Measurements from ENCODE around the gene PCDHGA3. TPM values are rescaled to one million over a fixed set of nuclear protein-coding genes. Genes with fewer than 3 reads are reported as not detected.
A peak's percentile ranks its signal among the peaks of the same experiment; 100 is the strongest.

PCDHGA3 gene
- total and polyA plus RNA-seq, 2 of the 13 experiments (the other 11 are each of a cell fraction or from before 2014, with no cell fraction given), result 0.05 TPM; not detected in 1

DNA sequence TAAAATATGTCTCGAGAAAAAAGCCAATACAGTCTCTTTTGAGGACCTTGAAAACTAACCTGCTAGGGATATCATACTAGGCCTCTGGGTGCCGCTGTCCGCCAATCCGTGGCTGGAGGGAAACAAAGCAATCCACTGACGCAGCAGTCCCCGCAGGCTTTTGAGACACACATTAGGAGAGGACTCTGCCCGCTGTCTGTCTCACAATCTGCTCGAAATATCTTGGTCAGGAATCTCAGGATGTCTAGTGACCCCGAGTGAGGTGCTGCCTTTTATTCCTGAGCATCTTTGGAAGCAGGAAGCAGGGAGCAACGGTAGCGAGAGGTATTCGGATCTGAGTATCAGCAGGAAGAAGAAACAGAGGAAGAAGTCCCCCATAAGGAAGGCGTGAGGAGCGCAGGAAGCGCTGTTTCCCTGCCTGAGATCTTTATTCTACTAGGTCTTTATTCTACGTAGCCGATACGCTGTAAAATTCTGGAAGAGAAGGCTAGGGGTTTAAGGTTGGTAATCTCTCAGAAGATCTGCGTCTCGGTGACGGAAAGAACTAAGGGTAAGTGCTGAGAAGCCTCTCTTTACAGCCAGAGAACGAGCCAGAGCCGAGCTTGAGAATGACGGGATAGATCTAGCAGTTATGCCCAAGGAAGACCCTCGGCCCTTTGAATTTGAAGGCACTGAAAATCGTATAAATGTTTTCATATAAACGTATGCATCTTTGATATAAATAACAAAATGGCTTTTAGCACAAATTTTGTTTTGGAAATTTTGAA is 17.4 kb upstream of the PCDHGA3 start (continued):
- peak; percentile 40 for TF ChIP-seq STAG1 (CRISPR knock-in tag; IDR thresholded peaks at IDR 0.05)
- TF ChIP-seq ZNF589 (CRISPR knock-in tag; conservative IDR thresholded peaks at IDR 0.05), result no peak
- TF ChIP-seq, protein P1, sequence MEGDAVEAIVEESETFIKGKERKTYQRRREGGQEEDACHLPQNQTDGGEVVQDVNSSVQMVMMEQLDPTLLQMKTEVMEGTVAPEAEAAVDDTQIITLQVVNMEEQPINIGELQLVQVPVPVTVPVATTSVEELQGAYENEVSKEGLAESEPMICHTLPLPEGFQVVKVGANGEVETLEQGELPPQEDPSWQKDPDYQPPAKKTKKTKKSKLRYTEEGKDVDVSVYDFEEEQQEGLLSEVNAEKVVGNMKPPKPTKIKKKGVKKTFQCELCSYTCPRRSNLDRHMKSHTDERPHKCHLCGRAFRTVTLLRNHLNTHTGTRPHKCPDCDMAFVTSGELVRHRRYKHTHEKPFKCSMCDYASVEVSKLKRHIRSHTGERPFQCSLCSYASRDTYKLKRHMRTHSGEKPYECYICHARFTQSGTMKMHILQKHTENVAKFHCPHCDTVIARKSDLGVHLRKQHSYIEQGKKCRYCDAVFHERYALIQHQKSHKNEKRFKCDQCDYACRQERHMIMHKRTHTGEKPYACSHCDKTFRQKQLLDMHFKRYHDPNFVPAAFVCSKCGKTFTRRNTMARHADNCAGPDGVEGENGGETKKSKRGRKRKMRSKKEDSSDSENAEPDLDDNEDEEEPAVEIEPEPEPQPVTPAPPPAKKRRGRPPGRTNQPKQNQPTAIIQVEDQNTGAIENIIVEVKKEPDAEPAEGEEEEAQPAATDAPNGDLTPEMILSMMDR (CRISPR knock-in tag; IDR thresholded peaks at IDR 0.05), result peak; percentile 77
- TF ChIP-seq, protein P2, sequence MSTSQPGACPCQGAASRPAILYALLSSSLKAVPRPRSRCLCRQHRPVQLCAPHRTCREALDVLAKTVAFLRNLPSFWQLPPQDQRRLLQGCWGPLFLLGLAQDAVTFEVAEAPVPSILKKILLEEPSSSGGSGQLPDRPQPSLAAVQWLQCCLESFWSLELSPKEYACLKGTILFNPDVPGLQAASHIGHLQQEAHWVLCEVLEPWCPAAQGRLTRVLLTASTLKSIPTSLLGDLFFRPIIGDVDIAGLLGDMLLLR (CRISPR knock-in tag; IDR thresholded peaks at IDR 0.05), result no peak
- peak; percentile 34; the same call in 1 of the 2 replicates for TF ChIP-seq SP4 (CRISPR knock-in tag; IDR thresholded peaks at IDR 0.05)
- TF ChIP-seq SOX6 (IDR thresholded peaks at IDR 0.05), result no peak
- 0 out of 2 replicates have a peak, but pooled peaks have one; percentile 26 for TF ChIP-seq SOX6 (CRISPR knock-in tag; IDR thresholded peaks at IDR 0.05)
- peak; percentile 21; the same call in 1 of the 2 replicates for TF ChIP-seq KDM2A (CRISPR knock-in tag; IDR thresholded peaks at IDR 0.05; ENCODE audit: borderline replicate concordance, low read depth)
- 0 out of 2 replicates have a peak, but pooled peaks have one; percentile 20 for TF ChIP-seq ZBTB7B (CRISPR knock-in tag; IDR thresholded peaks at IDR 0.05)
- peak; percentile 26; the same call in 1 of the 2 replicates for TF ChIP-seq ZNF605 (CRISPR knock-in tag; IDR thresholded peaks at IDR 0.05)
- TF ChIP-seq CCDC6 (CRISPR knock-in tag; IDR thresholded peaks at IDR 0.05), result no peak
- TF ChIP-seq ZFP1 (CRISPR knock-in tag; IDR thresholded peaks at IDR 0.05), result no peak
- TF ChIP-seq, protein P3, sequence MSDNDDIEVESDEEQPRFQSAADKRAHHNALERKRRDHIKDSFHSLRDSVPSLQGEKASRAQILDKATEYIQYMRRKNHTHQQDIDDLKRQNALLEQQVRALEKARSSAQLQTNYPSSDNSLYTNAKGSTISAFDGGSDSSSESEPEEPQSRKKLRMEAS (IDR thresholded peaks at IDR 0.05), result peak; percentile 39; the same call in 1 of the 2 replicates
- no peak for TF ChIP-seq ZNF556 (CRISPR knock-in tag; IDR thresholded peaks at IDR 0.05; ENCODE audit: borderline replicate concordance)
- TF ChIP-seq TP53 (CRISPR knock-in tag; conservative IDR thresholded peaks at IDR 0.05), result no peak
- no peak for TF ChIP-seq ZFP41 (CRISPR knock-in tag; IDR thresholded peaks at IDR 0.05; ENCODE audit: borderline replicate concordance)
- TF ChIP-seq ZMYM4 (CRISPR knock-in tag; IDR thresholded peaks at IDR 0.05), result 0 out of 2 replicates have a peak, but pooled peaks have one; percentile 13
- TF ChIP-seq, protein P4, sequence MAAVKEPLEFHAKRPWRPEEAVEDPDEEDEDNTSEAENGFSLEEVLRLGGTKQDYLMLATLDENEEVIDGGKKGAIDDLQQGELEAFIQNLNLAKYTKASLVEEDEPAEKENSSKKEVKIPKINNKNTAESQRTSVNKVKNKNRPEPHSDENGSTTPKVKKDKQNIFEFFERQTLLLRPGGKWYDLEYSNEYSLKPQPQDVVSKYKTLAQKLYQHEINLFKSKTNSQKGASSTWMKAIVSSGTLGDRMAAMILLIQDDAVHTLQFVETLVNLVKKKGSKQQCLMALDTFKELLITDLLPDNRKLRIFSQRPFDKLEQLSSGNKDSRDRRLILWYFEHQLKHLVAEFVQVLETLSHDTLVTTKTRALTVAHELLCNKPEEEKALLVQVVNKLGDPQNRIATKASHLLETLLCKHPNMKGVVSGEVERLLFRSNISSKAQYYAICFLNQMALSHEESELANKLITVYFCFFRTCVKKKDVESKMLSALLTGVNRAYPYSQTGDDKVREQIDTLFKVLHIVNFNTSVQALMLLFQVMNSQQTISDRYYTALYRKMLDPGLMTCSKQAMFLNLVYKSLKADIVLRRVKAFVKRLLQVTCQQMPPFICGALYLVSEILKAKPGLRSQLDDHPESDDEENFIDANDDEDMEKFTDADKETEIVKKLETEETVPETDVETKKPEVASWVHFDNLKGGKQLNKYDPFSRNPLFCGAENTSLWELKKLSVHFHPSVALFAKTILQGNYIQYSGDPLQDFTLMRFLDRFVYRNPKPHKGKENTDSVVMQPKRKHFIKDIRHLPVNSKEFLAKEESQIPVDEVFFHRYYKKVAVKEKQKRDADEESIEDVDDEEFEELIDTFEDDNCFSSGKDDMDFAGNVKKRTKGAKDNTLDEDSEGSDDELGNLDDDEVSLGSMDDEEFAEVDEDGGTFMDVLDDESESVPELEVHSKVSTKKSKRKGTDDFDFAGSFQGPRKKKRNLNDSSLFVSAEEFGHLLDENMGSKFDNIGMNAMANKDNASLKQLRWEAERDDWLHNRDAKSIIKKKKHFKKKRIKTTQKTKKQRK (IDR thresholded peaks at IDR 0.05; ENCODE audit: low read length), result no peak
- no peak for TF ChIP-seq FOXO1 (CRISPR knock-in tag; IDR thresholded peaks at IDR 0.05)
- 0 out of 2 replicates have a peak, but pooled peaks have one; percentile 24 for TF ChIP-seq RAD21 (CRISPR knock-in tag; IDR thresholded peaks at IDR 0.05)
- TF ChIP-seq, protein P5, sequence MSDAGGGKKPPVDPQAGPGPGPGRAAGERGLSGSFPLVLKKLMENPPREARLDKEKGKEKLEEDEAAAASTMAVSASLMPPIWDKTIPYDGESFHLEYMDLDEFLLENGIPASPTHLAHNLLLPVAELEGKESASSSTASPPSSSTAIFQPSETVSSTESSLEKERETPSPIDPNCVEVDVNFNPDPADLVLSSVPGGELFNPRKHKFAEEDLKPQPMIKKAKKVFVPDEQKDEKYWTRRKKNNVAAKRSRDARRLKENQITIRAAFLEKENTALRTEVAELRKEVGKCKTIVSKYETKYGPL (CRISPR knock-in tag; IDR thresholded peaks at IDR 0.05), result no peak
- no peak for TF ChIP-seq ZSCAN22 (CRISPR knock-in tag; IDR thresholded peaks at IDR 0.05)
- TF ChIP-seq MLLT10 (CRISPR knock-in tag; IDR thresholded peaks at IDR 0.05), result no peak
- no peak for TF ChIP-seq MED8 (CRISPR knock-in tag; IDR thresholded peaks at IDR 0.05; ENCODE audit: insufficient replicate concordance)
- TF ChIP-seq MAFK (conservative IDR thresholded peaks at IDR 0.05 in 1 of 2, IDR thresholded peaks at IDR 0.05 in 1 of 2; ENCODE audit: low read length in 2 of 2), result 0 out of 4 replicates have a peak, but pooled peaks of 1 of the 2 experiments have one; percentile 21

Data from HepG2 (cell line).